HL-60 (cell line): Measurements from ENCODE around the gene LMO4.

Experiments
- DNase-seq, 2 experiments: peaks; one replicate each; pipeline ENCODE4 v3.0.0-alpha.2; 2010 to 2020; ENCODE audit warnings: low read depth in 1 of 2, low spot score in 1 of 2
- H3K27ac ChIP-seq: fragments of 250-450 bp; sonication (Bioruptor Pico); replicated peaks from 2 replicates; pipeline ENCODE4 v1.5.1; 2020; ENCODE audit warnings: mild to moderate bottlenecking, moderate library complexity
- H3K27me3 ChIP-seq: fragments of 250-450 bp; sonication (Bioruptor Pico); 2 replicates; pipeline ENCODE4 v1.5.1; 2021; ENCODE audit warnings: mild to moderate bottlenecking, moderate library complexity; ENCODE audit not compliant: insufficient read depth, poor library complexity, severe bottlenecking
- H3K4me3 ChIP-seq: replicated peaks from 2 replicates; pipeline ENCODE4 v1.5.1; 2011; ENCODE audit warnings: mild to moderate bottlenecking, control low read depth, low read length; ENCODE audit not compliant: insufficient read depth
- GABPA ChIP-seq: IDR thresholded peaks from 2 replicates; pipeline ENCODE4 v1.6.1; 2012; ENCODE audit warnings: low read depth
- POLR2AphosphoS5 ChIP-seq: IDR thresholded peaks from 2 replicates; pipeline ENCODE4 v1.6.1; 2012; ENCODE audit warnings: low read depth
- SPI1 ChIP-seq: IDR thresholded peaks from 2 replicates; pipeline ENCODE4 v1.6.1; 2012; ENCODE audit warnings: low read depth, mild to moderate bottlenecking, borderline replicate concordance
- TF ChIP-seq, protein P1 (sequence below): IDR thresholded peaks from 2 replicates; pipeline ENCODE4 v1.6.1; 2012; ENCODE audit warnings: low read depth; ENCODE audit not compliant: insufficient replicate concordance
- TF ChIP-seq, protein P2 (sequence below): IDR thresholded peaks from one replicate; pipeline ENCODE4 v1.5.1; 2011; ENCODE audit warnings: low read length, control low read depth, inconsistent platforms; ENCODE audit not compliant: insufficient read depth

The LMO4 gene

DNA sequence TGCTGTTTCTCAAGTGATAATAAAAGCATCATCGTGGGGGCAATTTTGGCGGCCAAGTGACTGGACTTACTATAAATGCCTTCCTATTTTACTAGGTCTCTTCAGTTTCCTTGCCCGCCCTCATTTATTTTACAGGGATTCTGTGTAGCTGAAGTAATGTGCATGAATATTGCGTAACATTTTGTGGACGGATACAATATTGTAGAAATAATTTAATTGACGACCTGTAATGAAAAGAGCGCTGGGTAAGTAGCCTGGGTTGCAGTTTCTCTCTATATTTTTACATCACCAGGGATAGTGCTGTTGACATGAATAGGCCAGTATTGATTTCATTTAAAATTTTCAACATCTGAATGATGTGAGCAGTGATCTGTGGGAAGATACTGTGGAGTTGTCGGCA is 28.1 kb upstream of the LMO4 start:
- no peaks in the 10 kb centered on the region for H3K27me3 ChIP-seq
- DNase-seq = no peak
- TF ChIP-seq, protein P1, sequence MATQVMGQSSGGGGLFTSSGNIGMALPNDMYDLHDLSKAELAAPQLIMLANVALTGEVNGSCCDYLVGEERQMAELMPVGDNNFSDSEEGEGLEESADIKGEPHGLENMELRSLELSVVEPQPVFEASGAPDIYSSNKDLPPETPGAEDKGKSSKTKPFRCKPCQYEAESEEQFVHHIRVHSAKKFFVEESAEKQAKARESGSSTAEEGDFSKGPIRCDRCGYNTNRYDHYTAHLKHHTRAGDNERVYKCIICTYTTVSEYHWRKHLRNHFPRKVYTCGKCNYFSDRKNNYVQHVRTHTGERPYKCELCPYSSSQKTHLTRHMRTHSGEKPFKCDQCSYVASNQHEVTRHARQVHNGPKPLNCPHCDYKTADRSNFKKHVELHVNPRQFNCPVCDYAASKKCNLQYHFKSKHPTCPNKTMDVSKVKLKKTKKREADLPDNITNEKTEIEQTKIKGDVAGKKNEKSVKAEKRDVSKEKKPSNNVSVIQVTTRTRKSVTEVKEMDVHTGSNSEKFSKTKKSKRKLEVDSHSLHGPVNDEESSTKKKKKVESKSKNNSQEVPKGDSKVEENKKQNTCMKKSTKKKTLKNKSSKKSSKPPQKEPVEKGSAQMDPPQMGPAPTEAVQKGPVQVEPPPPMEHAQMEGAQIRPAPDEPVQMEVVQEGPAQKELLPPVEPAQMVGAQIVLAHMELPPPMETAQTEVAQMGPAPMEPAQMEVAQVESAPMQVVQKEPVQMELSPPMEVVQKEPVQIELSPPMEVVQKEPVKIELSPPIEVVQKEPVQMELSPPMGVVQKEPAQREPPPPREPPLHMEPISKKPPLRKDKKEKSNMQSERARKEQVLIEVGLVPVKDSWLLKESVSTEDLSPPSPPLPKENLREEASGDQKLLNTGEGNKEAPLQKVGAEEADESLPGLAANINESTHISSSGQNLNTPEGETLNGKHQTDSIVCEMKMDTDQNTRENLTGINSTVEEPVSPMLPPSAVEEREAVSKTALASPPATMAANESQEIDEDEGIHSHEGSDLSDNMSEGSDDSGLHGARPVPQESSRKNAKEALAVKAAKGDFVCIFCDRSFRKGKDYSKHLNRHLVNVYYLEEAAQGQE = no peak
- TF ChIP-seq GABPA (no peak), POLR2AphosphoS5 (no peak), SPI1 (no peak)
- TF ChIP-seq, protein P2, sequence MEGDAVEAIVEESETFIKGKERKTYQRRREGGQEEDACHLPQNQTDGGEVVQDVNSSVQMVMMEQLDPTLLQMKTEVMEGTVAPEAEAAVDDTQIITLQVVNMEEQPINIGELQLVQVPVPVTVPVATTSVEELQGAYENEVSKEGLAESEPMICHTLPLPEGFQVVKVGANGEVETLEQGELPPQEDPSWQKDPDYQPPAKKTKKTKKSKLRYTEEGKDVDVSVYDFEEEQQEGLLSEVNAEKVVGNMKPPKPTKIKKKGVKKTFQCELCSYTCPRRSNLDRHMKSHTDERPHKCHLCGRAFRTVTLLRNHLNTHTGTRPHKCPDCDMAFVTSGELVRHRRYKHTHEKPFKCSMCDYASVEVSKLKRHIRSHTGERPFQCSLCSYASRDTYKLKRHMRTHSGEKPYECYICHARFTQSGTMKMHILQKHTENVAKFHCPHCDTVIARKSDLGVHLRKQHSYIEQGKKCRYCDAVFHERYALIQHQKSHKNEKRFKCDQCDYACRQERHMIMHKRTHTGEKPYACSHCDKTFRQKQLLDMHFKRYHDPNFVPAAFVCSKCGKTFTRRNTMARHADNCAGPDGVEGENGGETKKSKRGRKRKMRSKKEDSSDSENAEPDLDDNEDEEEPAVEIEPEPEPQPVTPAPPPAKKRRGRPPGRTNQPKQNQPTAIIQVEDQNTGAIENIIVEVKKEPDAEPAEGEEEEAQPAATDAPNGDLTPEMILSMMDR = no peak

DNA sequence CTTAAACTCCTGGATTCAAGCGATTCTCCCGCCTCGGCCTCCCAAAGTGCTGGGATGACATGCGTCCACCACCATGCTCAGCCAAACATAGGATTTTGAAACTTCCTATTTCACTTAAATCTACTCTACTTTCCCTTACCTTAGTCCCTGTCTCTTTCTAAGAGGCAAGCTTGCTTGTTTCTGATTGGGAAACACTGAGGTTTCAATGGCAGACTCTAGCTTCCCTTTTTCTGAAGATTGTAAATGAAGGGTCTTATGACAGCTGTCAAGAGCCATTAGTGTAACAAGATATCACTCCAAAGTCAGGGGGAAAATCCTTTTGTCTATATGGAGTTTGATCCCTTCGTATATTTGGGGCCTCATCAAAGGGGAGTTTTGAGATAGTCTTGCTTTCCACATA is 23.5 kb upstream of the LMO4 start:
- peak; percentile 21 to 77 for DNase-seq
- TF ChIP-seq POLR2AphosphoS5 (no peak), SPI1 (peak; percentile 50; the same call in 1 of the 2 replicates)
- H3K4me3 ChIP-seq = no peak overlapping the region
- H3K27ac ChIP-seq = no peak overlapping the region
- no peaks in the 10 kb centered on the region for H3K27me3 ChIP-seq

More for the DNA sequence above, 28.1 kb upstream of the LMO4 start:
- H3K4me3 ChIP-seq = no peak overlapping the region
- no peak overlapping the region for H3K27ac ChIP-seq

DNA sequence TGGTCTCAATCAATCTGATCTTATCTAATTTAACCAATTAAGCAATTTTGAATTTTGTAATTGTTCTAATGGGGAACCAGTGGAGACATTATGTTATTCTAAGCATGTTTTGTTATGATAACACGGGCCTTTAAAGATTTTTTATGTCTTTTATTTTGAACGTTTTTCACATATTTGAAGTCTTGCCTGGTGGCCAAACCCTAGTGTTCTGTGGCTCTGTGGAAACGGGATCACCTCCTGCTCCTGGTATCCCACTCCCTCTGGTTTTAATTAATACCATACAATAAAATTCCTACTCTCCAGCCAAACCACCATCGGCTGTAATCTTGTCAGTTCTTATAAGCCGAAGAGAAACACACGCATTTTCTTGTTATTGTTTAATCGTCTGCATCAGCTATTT is 22.9 kb upstream of the LMO4 start:
- H3K27me3 ChIP-seq = no peaks in the 10 kb centered on the region
- no peak for DNase-seq

DNA sequence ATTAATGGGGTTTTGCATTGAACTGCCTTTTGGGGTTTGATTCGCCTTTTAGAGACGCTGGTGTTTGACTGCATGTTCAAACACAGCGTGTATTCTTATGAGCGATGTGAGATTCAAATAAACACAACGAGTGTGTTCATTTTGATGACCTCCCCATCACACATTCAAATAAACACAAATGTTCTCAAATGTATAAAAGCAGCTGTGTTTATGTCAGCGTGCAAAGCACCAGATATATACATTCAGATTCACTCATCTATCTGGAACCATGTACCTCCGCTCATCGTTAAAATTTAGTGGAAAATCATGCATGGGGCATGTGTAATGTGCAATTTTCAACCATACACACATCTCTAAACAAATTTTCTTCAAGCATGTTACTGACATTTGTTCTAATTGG is 21.4 kb upstream of the LMO4 start:
- DNase-seq = no peak
- H3K27ac ChIP-seq = no peak overlapping the region
- TF ChIP-seq GABPA (no peak), POLR2AphosphoS5 (no peak), SPI1 (no peak)
- TF ChIP-seq, protein P1 = no peak
- TF ChIP-seq, protein P2 = no peak
- no peaks in the 10 kb centered on the region for H3K27me3 ChIP-seq
- H3K4me3 ChIP-seq = no peak overlapping the region

More for the DNA sequence above, 22.9 kb upstream of the LMO4 start:
- TF ChIP-seq, protein P1 = no peak
- TF ChIP-seq SPI1 (no peak), POLR2AphosphoS5 (no peak), GABPA (no peak)
- TF ChIP-seq, protein P2 = no peak
- no peak overlapping the region for H3K4me3 ChIP-seq
- no peak overlapping the region for H3K27ac ChIP-seq
